Activated T-helper 1 cell treated with anti-CD3 and anti-CD28 coated beads, Interleukin-12 subunit alpha, Interleukin-12 subunit beta, Interleukin-2, Interleukin-4 antibody, amounts not matched to agents 30 ng/mL and 10 ng/mL and 1 ng/mL, durations not matched to agents 14 hours and 24 hours and 36 hours (primary cell): ENCODE measurements around the gene ZBTB16. TPM values are rescaled to one million over a fixed set of nuclear protein-coding genes. Genes with fewer than 3 reads are reported as not detected.

Experiments
- DNase-seq: peaks from one replicate; pipeline ENCODE4 v3.0.0; 2021; ENCODE audit warnings: low spot score
- H3K27ac Mint-ChIP-seq: one replicate; pipeline ENCODE4 v1.8.0; 2021; ENCODE audit warnings: mild to moderate bottlenecking, mixed read lengths
- H3K27me3 Mint-ChIP-seq: one replicate; pipeline ENCODE4 v1.8.0; 2022; ENCODE audit warnings: mild to moderate bottlenecking, moderate library complexity, mixed read lengths; ENCODE audit not compliant: insufficient read depth
- H3K36me3 Mint-ChIP-seq: one replicate; pipeline ENCODE4 v1.8.0; 2021; ENCODE audit warnings: low read depth, mixed read lengths
- H3K4me1 Mint-ChIP-seq: one replicate; pipeline ENCODE4 v1.8.0; 2021; ENCODE audit warnings: low read depth, mixed read lengths
- H3K4me3 Mint-ChIP-seq: one replicate; pipeline ENCODE4 v1.8.0; 2021; ENCODE audit warnings: mild to moderate bottlenecking, moderate library complexity, mixed read lengths
- H3K9me3 Mint-ChIP-seq: one replicate; pipeline ENCODE4 v1.8.0; 2021; ENCODE audit warnings: mixed read lengths
- intact Hi-C: fragments of 100-400 bp; cut with micrococcal nuclease; formaldehyde crosslinking; loops from one replicate; pipeline ENCODE4 v1.15.1; 2024
- total RNA-seq: library from RNA; stranded (reverse); gene quantifications from 2 replicates; pipeline ENCODE4 v1.2.3, GENCODE V29; 2022

Gene ZBTB16
- total RNA-seq, 1 donor from 2014 or later, result 3.4 TPM

GRCh38 chr11:114257621-114258558 is 198.4 kb downstream of the ZBTB16 start:
- H3K27ac Mint-ChIP-seq, result no peak overlapping the region
- intact Hi-C loops, result no loop called here
- no peaks in the 10 kb centered on the region for H3K4me1 Mint-ChIP-seq
- no peak overlapping the region for H3K4me3 Mint-ChIP-seq
- no peaks in the 10 kb centered on the region for H3K9me3 Mint-ChIP-seq
- DNase-seq, result no peak
- H3K36me3 Mint-ChIP-seq, result no peaks in the 10 kb centered on the region
- no peaks in the 10 kb centered on the region for H3K27me3 Mint-ChIP-seq

DNA sequence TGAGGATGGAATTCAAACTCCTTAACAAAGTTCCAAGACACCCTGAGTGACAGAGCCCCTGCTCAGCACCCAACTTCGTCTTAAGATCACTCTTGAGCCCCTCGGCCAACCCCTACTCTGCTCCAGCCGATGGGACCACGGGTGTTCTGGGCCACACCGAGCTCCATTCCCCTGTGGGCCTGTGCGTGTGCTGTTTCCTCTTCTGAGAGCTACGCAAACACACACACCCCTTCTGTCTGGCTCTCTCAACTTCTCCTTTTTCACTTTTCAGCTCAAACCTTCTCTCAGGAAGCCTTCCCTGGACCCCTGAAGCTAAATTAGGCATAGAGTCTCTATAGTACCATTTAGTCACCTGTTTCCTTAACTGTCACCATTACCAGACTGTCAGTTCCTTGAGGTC is 199.2 kb downstream of the ZBTB16 start:
- intact Hi-C loops, result no loop called here
- H3K9me3 Mint-ChIP-seq, result no peaks in the 10 kb centered on the region
- no peaks in the 10 kb centered on the region for H3K36me3 Mint-ChIP-seq
- H3K4me3 Mint-ChIP-seq, result no peak overlapping the region
- no peaks in the 10 kb centered on the region for H3K27me3 Mint-ChIP-seq
- no peak for DNase-seq
- no peak overlapping the region for H3K27ac Mint-ChIP-seq
- no peaks in the 10 kb centered on the region for H3K4me1 Mint-ChIP-seq

DNA sequence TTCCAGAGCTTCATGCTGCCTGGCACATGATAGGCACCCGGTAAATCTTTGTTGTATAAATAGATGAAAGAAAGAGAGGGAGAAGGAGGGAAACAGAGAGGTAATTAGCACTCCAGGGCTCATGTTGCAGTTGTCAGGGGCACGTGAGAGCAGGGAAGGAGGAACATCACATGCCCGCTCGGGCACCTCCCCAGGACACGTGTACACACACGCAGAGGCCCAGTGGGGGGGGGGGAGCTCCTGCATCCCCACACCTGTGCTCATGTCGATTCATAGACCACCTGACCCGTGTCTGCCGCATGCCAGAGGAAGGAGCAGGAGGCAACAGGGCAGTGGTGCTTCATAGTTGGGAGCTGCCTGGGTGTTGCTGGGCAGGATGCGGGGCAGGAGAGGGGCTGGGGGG is 199.6 kb downstream of the ZBTB16 start:
- no peak for DNase-seq
- H3K36me3 Mint-ChIP-seq, result no peaks in the 10 kb centered on the region
- H3K27me3 Mint-ChIP-seq, result no peaks in the 10 kb centered on the region
- H3K4me3 Mint-ChIP-seq, result no peak overlapping the region
- intact Hi-C loops, result no loop called here
- no peaks in the 10 kb centered on the region for H3K9me3 Mint-ChIP-seq
- H3K4me1 Mint-ChIP-seq, result no peaks in the 10 kb centered on the region
- H3K27ac Mint-ChIP-seq, result no peak overlapping the region

DNA sequence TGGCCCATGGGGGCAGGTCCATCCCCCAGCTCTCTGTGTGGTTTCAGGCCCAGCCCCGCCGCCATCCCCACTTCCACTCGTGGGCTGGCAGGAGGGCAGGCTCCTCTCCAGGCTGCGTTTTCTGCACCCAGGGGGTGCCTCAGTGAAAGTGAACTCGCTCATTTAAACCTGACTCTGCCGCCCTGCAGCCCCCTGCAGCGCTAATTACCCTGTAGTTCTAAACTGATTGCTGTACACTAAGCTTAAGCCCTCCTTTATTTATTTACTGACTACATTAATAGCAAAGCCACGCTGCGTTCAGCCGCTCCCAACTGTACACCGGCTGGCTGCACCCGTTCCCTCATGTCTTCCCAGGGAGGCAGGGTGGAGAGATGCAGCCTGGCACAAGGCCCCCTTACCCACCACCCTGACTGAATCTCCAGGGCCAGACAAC is 200.1 kb downstream of the ZBTB16 start:
- no peak for DNase-seq
- H3K27me3 Mint-ChIP-seq, result no peaks in the 10 kb centered on the region
- H3K36me3 Mint-ChIP-seq, result no peaks in the 10 kb centered on the region
- no peaks in the 10 kb centered on the region for H3K4me1 Mint-ChIP-seq
- no peak overlapping the region for H3K27ac Mint-ChIP-seq
- intact Hi-C loops, result no loop called here
- H3K4me3 Mint-ChIP-seq, result no peak overlapping the region
- no peaks in the 10 kb centered on the region for H3K9me3 Mint-ChIP-seq

GRCh38 chr11:114260077-114260476 is 200.6 kb downstream of the ZBTB16 start:
- no peaks in the 10 kb centered on the region for H3K9me3 Mint-ChIP-seq
- no peaks in the 10 kb centered on the region for H3K36me3 Mint-ChIP-seq
- intact Hi-C loops, result loop anchor here (2.0 to 10.0 kb wide), 4 partner anchors 55 to 955 kb away; no protein-coding TSS in a partner anchor
- no peak overlapping the region for H3K4me3 Mint-ChIP-seq
- H3K27ac Mint-ChIP-seq, result no peak overlapping the region
- H3K27me3 Mint-ChIP-seq, result no peaks in the 10 kb centered on the region
- no peaks in the 10 kb centered on the region for H3K4me1 Mint-ChIP-seq
- DNase-seq, result no peak

- no peaks in the 10 kb centered on the region for H3K4me1 Mint-ChIP-seq
- H3K4me3 Mint-ChIP-seq, result no peak overlapping the region
- no peaks in the 10 kb centered on the region for H3K27me3 Mint-ChIP-seq
- H3K9me3 Mint-ChIP-seq, result no peaks in the 10 kb centered on the region
- H3K36me3 Mint-ChIP-seq, result no peaks in the 10 kb centered on the region
- intact Hi-C loops, result loop anchor here (2.0 to 10.0 kb wide), 4 partner anchors 56 to 956 kb away; no protein-coding TSS in a partner anchor
- H3K27ac Mint-ChIP-seq, result no peak overlapping the region
- DNase-seq, result no peak
Measured at GRCh38 chr11:114260483-114260882, 201.0 kb downstream of the ZBTB16 start.

GRCh38 chr11:114261791-114262190 is 202.3 kb downstream of the ZBTB16 start:
- intact Hi-C loops, result loop anchor here (1.0 to 10.0 kb wide), 6 partner anchors 57 to 957 kb away; no protein-coding TSS in a partner anchor
- Mint-ChIP-seq H3K36me3 (no peaks in the 10 kb centered on the region), H3K9me3 (no peaks in the 10 kb centered on the region), H3K4me3 (no peak overlapping the region), H3K27me3 (no peaks in the 10 kb centered on the region), H3K27ac (no peak overlapping the region), H3K4me1 (no peaks in the 10 kb centered on the region)
- no peak for DNase-seq

DNA sequence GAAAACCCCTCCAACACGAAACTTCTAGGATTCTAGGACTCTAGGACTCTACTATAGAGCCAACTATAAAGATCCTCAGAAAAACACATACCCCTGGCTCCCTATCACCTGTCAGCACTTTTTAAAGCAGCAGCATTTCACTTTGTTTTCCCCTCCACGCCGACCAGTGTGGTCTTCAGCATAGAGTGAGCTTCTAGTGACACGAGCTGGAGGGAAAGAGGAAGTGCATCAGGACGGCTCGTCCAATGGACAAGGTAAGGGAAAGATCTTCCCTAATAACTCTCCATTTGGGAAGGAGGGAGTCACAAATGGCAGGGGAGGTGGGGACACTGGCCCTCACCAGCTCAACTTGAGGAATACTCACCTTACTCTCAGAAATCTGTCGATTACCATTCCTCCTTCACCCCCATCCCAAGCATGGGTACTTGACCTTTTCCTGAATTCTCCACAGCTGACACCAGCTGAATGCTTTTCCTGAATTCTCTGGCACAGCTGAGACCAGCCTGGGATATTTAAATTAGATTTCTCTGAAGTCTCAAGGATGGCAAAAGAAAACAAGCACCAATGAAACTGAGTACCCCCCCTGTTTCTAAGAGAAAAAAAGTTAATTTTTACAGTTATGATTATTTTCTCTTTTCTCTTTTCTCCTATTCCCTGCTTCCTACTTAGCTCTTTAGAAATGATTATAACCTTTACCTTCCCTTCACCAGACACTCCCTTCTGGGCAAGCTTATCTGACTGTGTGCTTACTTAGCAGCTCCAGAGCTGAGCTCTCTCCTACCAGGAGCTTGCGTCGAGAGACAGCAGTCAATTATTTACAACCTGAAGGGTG is 203.4 kb downstream of the ZBTB16 start:
- Mint-ChIP-seq H3K36me3 (no peaks in the 10 kb centered on the region), H3K9me3 (no peaks in the 10 kb centered on the region), H3K4me3 (no peak overlapping the region), H3K4me1 (no peaks in the 10 kb centered on the region), H3K27me3 (no peaks in the 10 kb centered on the region), H3K27ac (no peak overlapping the region)
- intact Hi-C loops, result loop anchor here (10.0 kb wide), 2 partner anchors 58 to 958 kb away; no protein-coding TSS in a partner anchor
- no peak for DNase-seq

- Mint-ChIP-seq H3K27ac (no peak overlapping the region), H3K36me3 (no peaks in the 10 kb centered on the region), H3K27me3 (no peaks in the 10 kb centered on the region), H3K4me1 (no peaks in the 10 kb centered on the region), H3K4me3 (no peak overlapping the region), H3K9me3 (no peaks in the 10 kb centered on the region)
- intact Hi-C loops, result loop anchor here (10.0 kb wide), 2 partner anchors 59 to 959 kb away; no protein-coding TSS in a partner anchor
- no peak for DNase-seq
Measured at GRCh38 chr11:114263513-114264170, 204.1 kb downstream of the ZBTB16 start.

DNA sequence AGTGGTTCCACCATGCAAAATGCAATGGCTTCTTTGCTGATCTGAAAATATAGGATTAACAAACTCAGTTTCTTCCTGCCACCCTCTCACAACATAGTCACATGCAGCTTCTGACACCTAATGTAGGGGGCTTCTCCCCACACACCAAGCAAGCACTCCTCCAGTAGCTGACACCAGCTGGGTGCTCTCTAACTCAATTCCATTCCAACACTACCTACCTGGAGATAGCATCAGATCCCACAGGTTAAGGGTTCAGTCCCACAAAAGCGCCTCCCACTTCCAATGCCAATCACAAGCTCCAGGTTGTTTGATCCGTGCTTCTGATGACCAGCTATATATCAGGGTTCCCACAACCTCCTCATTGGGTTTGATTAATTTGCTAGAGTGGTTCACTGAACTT is 204.9 kb downstream of the ZBTB16 start:
- Mint-ChIP-seq H3K4me3 (no peak overlapping the region), H3K36me3 (no peaks in the 10 kb centered on the region), H3K4me1 (no peaks in the 10 kb centered on the region), H3K27ac (no peak overlapping the region), H3K27me3 (peaks cover 1% of the 10 kb centered on the region), H3K9me3 (no peaks in the 10 kb centered on the region)
- intact Hi-C loops, result loop anchor here (10.0 kb wide), 2 partner anchors 60 to 960 kb away; no protein-coding TSS in a partner anchor
- no peak for DNase-seq

DNA sequence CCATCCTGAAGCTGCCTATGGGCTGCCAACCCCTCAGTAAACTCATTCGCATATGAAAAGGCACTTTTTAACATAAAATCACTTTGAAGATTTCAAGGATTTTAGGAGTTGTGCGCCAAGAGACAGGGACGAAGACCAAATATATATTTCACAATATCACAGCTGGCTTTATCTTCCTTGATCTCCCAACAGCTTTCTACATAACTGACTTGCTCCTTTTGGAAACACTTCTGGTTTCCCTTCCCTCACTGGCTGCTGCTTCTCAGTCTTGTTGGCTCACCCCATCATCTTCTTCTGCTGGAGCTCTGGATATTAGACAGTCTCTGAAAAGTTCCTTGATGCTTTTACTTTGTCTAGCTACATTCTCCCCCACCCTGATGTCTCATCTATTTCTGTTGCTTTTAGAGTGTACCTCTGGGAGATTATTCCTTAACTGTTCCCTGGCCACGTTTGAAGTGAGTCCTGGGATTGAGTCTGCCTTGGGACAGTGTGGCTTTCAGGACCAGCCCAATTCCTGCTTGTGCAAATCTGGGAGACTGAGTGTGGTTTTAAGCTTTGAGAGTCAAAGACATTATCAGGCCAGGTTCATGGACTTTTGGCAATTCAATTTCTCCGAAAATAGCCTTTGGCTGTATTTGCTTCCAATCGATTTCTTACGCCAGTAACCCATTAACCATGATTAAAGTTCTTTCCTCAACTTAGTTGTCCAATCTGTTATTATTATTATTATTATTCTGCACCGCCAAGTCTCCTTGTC is 205.8 kb downstream of the ZBTB16 start:
- no peak for DNase-seq
- no peak overlapping the region for H3K4me3 Mint-ChIP-seq
- H3K27ac Mint-ChIP-seq, result no peak overlapping the region
- H3K27me3 Mint-ChIP-seq, result peaks cover 1% of the 10 kb centered on the region
- no peaks in the 10 kb centered on the region for H3K9me3 Mint-ChIP-seq
- H3K36me3 Mint-ChIP-seq, result no peaks in the 10 kb centered on the region
- H3K4me1 Mint-ChIP-seq, result no peaks in the 10 kb centered on the region
- intact Hi-C loops, result loop anchor here (10.0 kb wide), 2 partner anchors 60 to 960 kb away; no protein-coding TSS in a partner anchor

GRCh38 chr11:114269498-114269897 is 210.0 kb downstream of the ZBTB16 start:
- H3K27me3 Mint-ChIP-seq, result peaks cover 18% of the 10 kb centered on the region

More at GRCh38 chr11:114269498-114269897, 210.0 kb downstream of the ZBTB16 start:
- Mint-ChIP-seq H3K4me3 (no peak overlapping the region), H3K27ac (no peak overlapping the region), H3K4me1 (no peaks in the 10 kb centered on the region), H3K9me3 (no peaks in the 10 kb centered on the region), H3K36me3 (no peaks in the 10 kb centered on the region)
- no peak for DNase-seq
- intact Hi-C loops, result loop anchor here (10.0 kb wide), 2 partner anchors 65 to 965 kb away; no protein-coding TSS in a partner anchor
